ENCODE measurements around the gene HMGA1. TPM values are rescaled to one million over a fixed set of nuclear protein-coding genes. Genes with fewer than 3 reads are reported as not detected.

The HMGA1 gene
- polyA plus RNA-seq, 1 donor from 2014 or later: 31.5 TPM

DNA sequence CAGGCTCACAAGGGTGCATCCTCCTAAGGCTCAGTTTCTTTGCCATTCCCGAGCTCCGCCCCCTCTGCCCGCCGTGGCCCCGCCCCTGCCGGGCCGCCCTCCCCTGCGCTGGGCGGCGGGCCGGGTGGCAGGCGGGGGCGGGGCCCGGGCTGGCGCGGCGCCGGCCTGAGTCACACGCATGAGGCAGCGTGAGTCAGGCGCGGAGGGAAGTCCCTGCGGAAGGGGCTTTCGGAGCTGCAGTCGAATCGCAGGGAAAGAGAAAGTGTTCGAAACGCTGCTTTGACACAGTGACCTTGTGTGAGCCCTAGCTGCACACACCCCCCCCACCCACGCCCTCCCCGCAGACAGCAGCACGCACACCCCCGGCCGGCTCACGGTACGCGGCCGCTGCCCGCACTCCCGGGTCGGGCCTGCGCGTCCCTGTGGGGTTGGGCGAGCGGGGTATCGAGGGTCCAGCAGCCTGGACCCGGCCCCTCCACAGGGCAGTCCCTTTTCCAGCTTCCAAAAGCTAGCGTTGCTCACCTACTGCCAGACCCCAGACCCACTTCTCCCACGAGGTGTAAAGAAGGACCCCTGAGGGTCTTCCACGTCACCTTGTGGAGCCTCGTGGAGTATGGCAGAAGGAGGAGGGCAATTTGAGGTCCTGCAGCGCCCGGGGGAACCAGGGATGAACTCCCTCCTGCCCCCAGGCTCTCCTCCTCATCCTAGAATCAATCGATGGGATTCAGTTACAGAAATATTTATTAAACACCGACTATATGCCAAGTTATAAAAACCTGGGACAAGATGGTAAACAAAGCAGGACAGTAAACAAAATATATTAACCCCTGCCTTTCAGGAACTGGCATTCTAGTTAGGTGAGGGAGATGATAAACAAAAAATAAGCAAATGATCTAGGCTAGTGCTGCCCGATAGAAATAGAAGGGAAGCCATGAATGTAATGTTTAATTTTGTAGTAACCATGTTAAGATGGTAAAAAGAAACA, 12.4 kb upstream of the HMGA1 start:
- Histone ChIP-seq H3K9ac (ENCODE audit: low read length) (peak overlapping the region; percentile 62), H3K27me3 (ENCODE audit: insufficient read depth, low read depth, low read length) (no peaks in the 10 kb centered on the region), H3F3A (ENCODE audit: insufficient read depth, low read length, poor library complexity, severe bottlenecking) (no peaks in the 10 kb centered on the region), H3K79me2 (replicated peaks; ENCODE audit: insufficient read depth, low read length) (no peaks in the 10 kb centered on the region), H3K36me3 (ENCODE audit: insufficient read depth, low read length) (no peaks in the 10 kb centered on the region), H3K4me2 (ENCODE audit: low read length) (peak overlapping the region; percentile 52), H3K9me2 (ENCODE audit: insufficient read depth, low read length) (no peaks in the 10 kb centered on the region), H2AFZ (ENCODE audit: low read depth, low read length) (peak overlapping the region; percentile 71), H4K20me1 (ENCODE audit: insufficient read depth) (no peaks in the 10 kb centered on the region), H3K27ac (ENCODE audit: low read length) (peak overlapping the region; percentile 55), H3K9me3 (ENCODE audit: low read length) (no peaks in the 10 kb centered on the region), H3K4me3 (ENCODE audit: low read length) (peak overlapping the region; percentile 67)
- TF ChIP-seq, protein P1, sequence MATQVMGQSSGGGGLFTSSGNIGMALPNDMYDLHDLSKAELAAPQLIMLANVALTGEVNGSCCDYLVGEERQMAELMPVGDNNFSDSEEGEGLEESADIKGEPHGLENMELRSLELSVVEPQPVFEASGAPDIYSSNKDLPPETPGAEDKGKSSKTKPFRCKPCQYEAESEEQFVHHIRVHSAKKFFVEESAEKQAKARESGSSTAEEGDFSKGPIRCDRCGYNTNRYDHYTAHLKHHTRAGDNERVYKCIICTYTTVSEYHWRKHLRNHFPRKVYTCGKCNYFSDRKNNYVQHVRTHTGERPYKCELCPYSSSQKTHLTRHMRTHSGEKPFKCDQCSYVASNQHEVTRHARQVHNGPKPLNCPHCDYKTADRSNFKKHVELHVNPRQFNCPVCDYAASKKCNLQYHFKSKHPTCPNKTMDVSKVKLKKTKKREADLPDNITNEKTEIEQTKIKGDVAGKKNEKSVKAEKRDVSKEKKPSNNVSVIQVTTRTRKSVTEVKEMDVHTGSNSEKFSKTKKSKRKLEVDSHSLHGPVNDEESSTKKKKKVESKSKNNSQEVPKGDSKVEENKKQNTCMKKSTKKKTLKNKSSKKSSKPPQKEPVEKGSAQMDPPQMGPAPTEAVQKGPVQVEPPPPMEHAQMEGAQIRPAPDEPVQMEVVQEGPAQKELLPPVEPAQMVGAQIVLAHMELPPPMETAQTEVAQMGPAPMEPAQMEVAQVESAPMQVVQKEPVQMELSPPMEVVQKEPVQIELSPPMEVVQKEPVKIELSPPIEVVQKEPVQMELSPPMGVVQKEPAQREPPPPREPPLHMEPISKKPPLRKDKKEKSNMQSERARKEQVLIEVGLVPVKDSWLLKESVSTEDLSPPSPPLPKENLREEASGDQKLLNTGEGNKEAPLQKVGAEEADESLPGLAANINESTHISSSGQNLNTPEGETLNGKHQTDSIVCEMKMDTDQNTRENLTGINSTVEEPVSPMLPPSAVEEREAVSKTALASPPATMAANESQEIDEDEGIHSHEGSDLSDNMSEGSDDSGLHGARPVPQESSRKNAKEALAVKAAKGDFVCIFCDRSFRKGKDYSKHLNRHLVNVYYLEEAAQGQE (IDR thresholded peaks at IDR 0.05; ENCODE audit: borderline replicate concordance): peak; percentile 29
- TF ChIP-seq EP300 (conservative IDR thresholded peaks at IDR 0.05; ENCODE audit: poor library complexity, severe bottlenecking) (no peak), TAF1 (IDR thresholded peaks at IDR 0.05; ENCODE audit: low read depth) (no peak), POLR2AphosphoS5 (IDR thresholded peaks at IDR 0.05) (peak; percentile 45), EZH2 (IDR thresholded peaks at IDR 0.05; ENCODE audit: borderline replicate concordance, insufficient read depth, low read length, poor library complexity, severe bottlenecking) (no peak), MXI1 (conservative IDR thresholded peaks at IDR 0.05; ENCODE audit: poor library complexity, severe bottlenecking) (peak; percentile 46), SMC3 (conservative IDR thresholded peaks at IDR 0.05; ENCODE audit: poor library complexity) (no peak), RAD21 (conservative IDR thresholded peaks at IDR 0.05) (peak; percentile 13)
- TF ChIP-seq, protein P2, sequence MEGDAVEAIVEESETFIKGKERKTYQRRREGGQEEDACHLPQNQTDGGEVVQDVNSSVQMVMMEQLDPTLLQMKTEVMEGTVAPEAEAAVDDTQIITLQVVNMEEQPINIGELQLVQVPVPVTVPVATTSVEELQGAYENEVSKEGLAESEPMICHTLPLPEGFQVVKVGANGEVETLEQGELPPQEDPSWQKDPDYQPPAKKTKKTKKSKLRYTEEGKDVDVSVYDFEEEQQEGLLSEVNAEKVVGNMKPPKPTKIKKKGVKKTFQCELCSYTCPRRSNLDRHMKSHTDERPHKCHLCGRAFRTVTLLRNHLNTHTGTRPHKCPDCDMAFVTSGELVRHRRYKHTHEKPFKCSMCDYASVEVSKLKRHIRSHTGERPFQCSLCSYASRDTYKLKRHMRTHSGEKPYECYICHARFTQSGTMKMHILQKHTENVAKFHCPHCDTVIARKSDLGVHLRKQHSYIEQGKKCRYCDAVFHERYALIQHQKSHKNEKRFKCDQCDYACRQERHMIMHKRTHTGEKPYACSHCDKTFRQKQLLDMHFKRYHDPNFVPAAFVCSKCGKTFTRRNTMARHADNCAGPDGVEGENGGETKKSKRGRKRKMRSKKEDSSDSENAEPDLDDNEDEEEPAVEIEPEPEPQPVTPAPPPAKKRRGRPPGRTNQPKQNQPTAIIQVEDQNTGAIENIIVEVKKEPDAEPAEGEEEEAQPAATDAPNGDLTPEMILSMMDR (IDR thresholded peaks at IDR 0.05; ENCODE audit: poor library complexity, severe bottlenecking): no peak

DNA sequence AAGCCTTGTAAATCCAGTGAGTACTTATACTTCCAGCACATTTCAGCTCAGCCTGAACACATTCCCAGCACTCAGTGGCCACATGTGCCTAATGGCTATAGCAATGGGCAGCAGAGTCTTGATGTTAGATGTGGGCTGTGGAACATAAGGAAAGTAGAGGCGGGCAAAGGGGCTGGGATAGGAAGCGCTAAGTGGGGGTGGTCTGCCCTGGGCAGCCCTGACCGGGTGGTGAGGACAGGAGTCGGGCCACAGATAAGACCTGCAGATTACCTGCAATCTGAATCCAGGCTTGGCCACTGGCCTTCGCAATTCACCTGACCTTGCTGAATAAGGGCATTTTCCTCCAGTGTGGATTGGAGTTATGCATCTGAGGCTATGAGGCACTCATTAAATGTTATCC, 11.1 kb upstream of the HMGA1 start:
- H3K4me3 ChIP-seq (ENCODE audit: low read length): no peak overlapping the region
- no peaks in the 10 kb centered on the region for H3K36me3 ChIP-seq (ENCODE audit: insufficient read depth, low read length)
- no peak overlapping the region for H2AFZ ChIP-seq (ENCODE audit: low read depth, low read length)
- H3F3A ChIP-seq (ENCODE audit: insufficient read depth, low read length, poor library complexity, severe bottlenecking): no peaks in the 10 kb centered on the region
- no peaks in the 10 kb centered on the region for H3K27me3 ChIP-seq (ENCODE audit: insufficient read depth, low read depth, low read length)
- no peaks in the 10 kb centered on the region for H3K9me3 ChIP-seq (ENCODE audit: low read length)
- TF ChIP-seq EP300 (conservative IDR thresholded peaks at IDR 0.05; ENCODE audit: poor library complexity, severe bottlenecking): no peak
- TF ChIP-seq SMC3 (conservative IDR thresholded peaks at IDR 0.05; ENCODE audit: poor library complexity): no peak
- TF ChIP-seq RAD21 (conservative IDR thresholded peaks at IDR 0.05): no peak
- TF ChIP-seq EZH2 (IDR thresholded peaks at IDR 0.05; ENCODE audit: borderline replicate concordance, insufficient read depth, low read length, poor library complexity, severe bottlenecking): no peak
- no peak for TF ChIP-seq MXI1 (conservative IDR thresholded peaks at IDR 0.05; ENCODE audit: poor library complexity, severe bottlenecking)
- TF ChIP-seq TAF1 (IDR thresholded peaks at IDR 0.05; ENCODE audit: low read depth): no peak
- TF ChIP-seq, protein P1 (IDR thresholded peaks at IDR 0.05; ENCODE audit: borderline replicate concordance): no peak
- TF ChIP-seq, protein P2 (IDR thresholded peaks at IDR 0.05; ENCODE audit: poor library complexity, severe bottlenecking): no peak
- TF ChIP-seq POLR2AphosphoS5 (IDR thresholded peaks at IDR 0.05): no peak
- H3K27ac ChIP-seq (ENCODE audit: low read length): no peak overlapping the region
- no peak overlapping the region for H3K9ac ChIP-seq (ENCODE audit: low read length)
- H4K20me1 ChIP-seq (ENCODE audit: insufficient read depth): no peaks in the 10 kb centered on the region
- H3K4me2 ChIP-seq (ENCODE audit: low read length): no peak overlapping the region
- H3K9me2 ChIP-seq (ENCODE audit: insufficient read depth, low read length): no peaks in the 10 kb centered on the region
- no peaks in the 10 kb centered on the region for H3K79me2 ChIP-seq (replicated peaks; ENCODE audit: insufficient read depth, low read length)
